PC-9 (cell line): Measurements from ENCODE around the gene RPL39L.

Source experiments
- CTCF ChIP-seq: fragments of 200-600 bp; sonication (generic); conservative IDR thresholded peaks from 2 replicates; pipeline ENCODE4 v1.6.1; 2017; ENCODE audit warnings: mixed run types, antibody characterized with exemption, mild to moderate bottlenecking, moderate library complexity
- EZH2 ChIP-seq: fragments of 200-600 bp; sonication (generic); IDR thresholded peaks from 2 replicates; pipeline ENCODE4 v1.8.0; 2017; ENCODE audit warnings: antibody characterized with exemption, low read depth

- TF ChIP-seq CTCF = no peak
- TF ChIP-seq EZH2 = no peak
Observed at GRCh38 chr3:187169231-187169960, 30.1 kb upstream of the RPL39L start.
